HL-60 (cell line): ENCODE data around the gene MMP19.

ENCODE experiments used
- GABPA ChIP-seq: IDR thresholded peaks from 2 replicates; pipeline ENCODE4 v1.6.1; 2012; ENCODE audit warnings: low read depth
- POLR2AphosphoS5 ChIP-seq: IDR thresholded peaks from 2 replicates; pipeline ENCODE4 v1.6.1; 2012; ENCODE audit warnings: low read depth
- REST ChIP-seq: IDR thresholded peaks from 2 replicates; pipeline ENCODE4 v1.6.1; 2012; ENCODE audit warnings: low read depth; ENCODE audit not compliant: insufficient replicate concordance
- SPI1 ChIP-seq: IDR thresholded peaks from 2 replicates; pipeline ENCODE4 v1.6.1; 2012; ENCODE audit warnings: low read depth, mild to moderate bottlenecking, borderline replicate concordance
- TF ChIP-seq, protein P1 (sequence below): IDR thresholded peaks from one replicate; pipeline ENCODE4 v1.5.1; 2011; ENCODE audit warnings: low read length, control low read depth, inconsistent platforms; ENCODE audit not compliant: insufficient read depth

DNA sequence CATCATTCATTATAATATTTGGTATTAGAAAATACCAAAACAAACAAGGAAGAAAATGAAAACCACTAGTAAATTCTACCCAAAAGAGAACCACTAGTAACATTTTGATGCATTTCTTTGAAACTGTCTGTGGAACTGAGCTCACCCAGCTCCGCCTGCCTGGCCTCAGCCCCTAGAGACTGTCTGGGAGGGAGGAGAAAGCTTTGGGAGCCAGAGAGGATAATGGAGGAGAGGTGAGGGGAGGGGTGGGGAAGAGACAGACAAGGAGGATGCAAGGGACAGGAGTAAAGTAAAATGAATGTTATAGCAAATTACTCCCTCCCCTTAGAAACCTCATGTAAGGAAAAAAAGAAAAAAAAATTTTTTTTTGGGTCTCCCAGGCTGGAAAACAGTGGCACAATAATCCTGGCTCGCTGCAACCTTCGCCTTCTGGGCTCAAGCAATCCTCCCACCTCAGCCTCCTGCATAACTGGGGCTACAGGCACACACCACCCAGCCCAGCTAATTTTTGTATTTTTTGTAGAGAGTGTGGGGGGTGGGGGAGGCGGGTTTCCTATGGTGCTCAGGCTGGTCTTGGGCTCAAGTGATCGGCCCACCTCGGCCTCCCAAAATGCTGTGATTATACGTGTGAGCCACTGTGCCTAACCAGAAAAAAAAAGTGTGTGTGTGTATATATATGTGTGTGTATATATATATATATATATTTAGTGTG, 3.2 kb upstream of the MMP19 start:
- TF ChIP-seq, protein P1, sequence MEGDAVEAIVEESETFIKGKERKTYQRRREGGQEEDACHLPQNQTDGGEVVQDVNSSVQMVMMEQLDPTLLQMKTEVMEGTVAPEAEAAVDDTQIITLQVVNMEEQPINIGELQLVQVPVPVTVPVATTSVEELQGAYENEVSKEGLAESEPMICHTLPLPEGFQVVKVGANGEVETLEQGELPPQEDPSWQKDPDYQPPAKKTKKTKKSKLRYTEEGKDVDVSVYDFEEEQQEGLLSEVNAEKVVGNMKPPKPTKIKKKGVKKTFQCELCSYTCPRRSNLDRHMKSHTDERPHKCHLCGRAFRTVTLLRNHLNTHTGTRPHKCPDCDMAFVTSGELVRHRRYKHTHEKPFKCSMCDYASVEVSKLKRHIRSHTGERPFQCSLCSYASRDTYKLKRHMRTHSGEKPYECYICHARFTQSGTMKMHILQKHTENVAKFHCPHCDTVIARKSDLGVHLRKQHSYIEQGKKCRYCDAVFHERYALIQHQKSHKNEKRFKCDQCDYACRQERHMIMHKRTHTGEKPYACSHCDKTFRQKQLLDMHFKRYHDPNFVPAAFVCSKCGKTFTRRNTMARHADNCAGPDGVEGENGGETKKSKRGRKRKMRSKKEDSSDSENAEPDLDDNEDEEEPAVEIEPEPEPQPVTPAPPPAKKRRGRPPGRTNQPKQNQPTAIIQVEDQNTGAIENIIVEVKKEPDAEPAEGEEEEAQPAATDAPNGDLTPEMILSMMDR, result no peak
- TF ChIP-seq REST (no peak), POLR2AphosphoS5 (no peak), GABPA (no peak), SPI1 (no peak)
